ENCODE measurements around the gene UBASH3A.

UBASH3A gene

GRCh38 chr21:42375506-42375905 lies 28.2 kb upstream of the UBASH3A start:
- no peak for DNase-seq

- no peak for DNase-seq
Observed at GRCh38 chr21:42375966-42376337, 27.8 kb upstream of the UBASH3A start.

- DNase-seq, result no peak
Observed at GRCh38 chr21:42376338-42376982, 27.2 kb upstream of the UBASH3A start.

GRCh38 chr21:42377211-42377950 lies 26.3 kb upstream of the UBASH3A start:
- no peak for DNase-seq

GRCh38 chr21:42377951-42378340 lies 25.8 kb upstream of the UBASH3A start:
- DNase-seq, result no peak

GRCh38 chr21:42378418-42378817 lies 25.3 kb upstream of the UBASH3A start:
- DNase-seq, result no peak

GRCh38 chr21:42379426-42380215 lies 24.1 kb upstream of the UBASH3A start:
- no peak for DNase-seq

- DNase-seq, result peak; percentile 66
Observed at GRCh38 chr21:42381347-42381984, 22.2 kb upstream of the UBASH3A start.

GRCh38 chr21:42382915-42383314 lies 20.8 kb upstream of the UBASH3A start:
- no peak for DNase-seq

- DNase-seq, result no peak
Observed at GRCh38 chr21:42383331-42383730, 20.4 kb upstream of the UBASH3A start.

- DNase-seq, result no peak
Observed at GRCh38 chr21:42384156-42384945, 19.4 kb upstream of the UBASH3A start.

GRCh38 chr21:42384989-42385388 lies 18.7 kb upstream of the UBASH3A start:
- no peak for DNase-seq

GRCh38 chr21:42385619-42386018 lies 18.1 kb upstream of the UBASH3A start:
- DNase-seq, result no peak

- no peak for DNase-seq
Observed at GRCh38 chr21:42386034-42386591, 17.6 kb upstream of the UBASH3A start.

GRCh38 chr21:42387164-42387563 lies 16.5 kb upstream of the UBASH3A start:
- no peak for DNase-seq

GRCh38 chr21:42387843-42388340 lies 15.8 kb upstream of the UBASH3A start:
- no peak for DNase-seq

- no peak for DNase-seq
Observed at GRCh38 chr21:42388740-42389448, 14.8 kb upstream of the UBASH3A start.

- peak; percentile 71 for DNase-seq
Observed at GRCh38 chr21:42389449-42389835, 14.3 kb upstream of the UBASH3A start.

- DNase-seq, result no peak
Observed at GRCh38 chr21:42390193-42390592, 13.5 kb upstream of the UBASH3A start.

GRCh38 chr21:42390696-42391095 lies 13.0 kb upstream of the UBASH3A start:
- no peak for DNase-seq

- DNase-seq, result no peak
Observed at GRCh38 chr21:42391297-42391696, 12.4 kb upstream of the UBASH3A start.

All from NCI-H526 treated with DMSO at 0.1 percent for 48 hours (cell line).